Measurements from ENCODE around the gene GNG14.
"Not testable (repeated sequence)": the region's sequence is repeated elsewhere in the genome, so short reads cannot be mapped to it uniquely, and the experiment has no call there.

GNG14 gene

GRCh38 chr19:12703046-12703445 lies 15.2 kb downstream of the GNG14 start:
- peaks cover 78% of the 10 kb centered on the region for H3K36me3 ChIP-seq (replicated peaks)
- no peak for TF ChIP-seq CTCF (IDR thresholded peaks at IDR 0.05; ENCODE audit: low read depth, low read length, missing control alignments)
- H3K4me3 ChIP-seq (ENCODE audit: low read depth, low read length) = no peak overlapping the region
- H3K27ac ChIP-seq = no peak overlapping the region
- DNase-seq = no peak
- in situ Hi-C loops (cut with HindIII; ENCODE audit: low pct_ligation_motif_present, low sequenced_read_pairs) = no loop called here
- no peaks in the 10 kb centered on the region for H3K27me3 ChIP-seq (replicated peaks)

- Histone ChIP-seq H3K27ac (no peak overlapping the region), H3K36me3 (replicated peaks) (peaks cover 92% of the 10 kb centered on the region), H3K27me3 (replicated peaks) (no peaks in the 10 kb centered on the region), H3K4me3 (ENCODE audit: low read depth, low read length) (no peak overlapping the region)
- no peak for TF ChIP-seq CTCF (IDR thresholded peaks at IDR 0.05; ENCODE audit: low read depth, low read length, missing control alignments)
- no peak for DNase-seq
- in situ Hi-C loops (cut with HindIII; ENCODE audit: low pct_ligation_motif_present, low sequenced_read_pairs) = no loop called here
These were observed 17.4 kb downstream of the GNG14 start for GRCh38 chr19:12705169-12705568.

GRCh38 chr19:12705654-12706331 lies 18.0 kb downstream of the GNG14 start:
- no peak for DNase-seq
- no peak overlapping the region for H3K27ac ChIP-seq
- H3K27me3 ChIP-seq (replicated peaks) = no peaks in the 10 kb centered on the region
- H3K36me3 ChIP-seq (replicated peaks) = peaks cover 96% of the 10 kb centered on the region
- in situ Hi-C loops (cut with HindIII; ENCODE audit: low pct_ligation_motif_present, low sequenced_read_pairs) = no loop called here
- no peak overlapping the region for H3K4me3 ChIP-seq (ENCODE audit: low read depth, low read length)
- TF ChIP-seq CTCF (IDR thresholded peaks at IDR 0.05; ENCODE audit: low read depth, low read length, missing control alignments) = no peak

- H3K4me3 ChIP-seq (ENCODE audit: low read depth, low read length) = no peak overlapping the region
- H3K27ac ChIP-seq = no peak overlapping the region
- H3K27me3 ChIP-seq (replicated peaks) = no peaks in the 10 kb centered on the region
- in situ Hi-C loops (cut with HindIII; ENCODE audit: low pct_ligation_motif_present, low sequenced_read_pairs) = no loop called here
- no peak for TF ChIP-seq CTCF (IDR thresholded peaks at IDR 0.05; ENCODE audit: low read depth, low read length, missing control alignments)
- H3K36me3 ChIP-seq (replicated peaks) = peaks cover 96% of the 10 kb centered on the region
- DNase-seq = no peak
These were observed 18.5 kb downstream of the GNG14 start for GRCh38 chr19:12706332-12706718.

GRCh38 chr19:12708641-12709040 lies 20.8 kb downstream of the GNG14 start:
- no peak for DNase-seq
- no peak for TF ChIP-seq CTCF (IDR thresholded peaks at IDR 0.05; ENCODE audit: low read depth, low read length, missing control alignments)
- H3K27ac ChIP-seq = no peak overlapping the region
- H3K4me3 ChIP-seq (ENCODE audit: low read depth, low read length) = no peak overlapping the region
- in situ Hi-C loops (cut with HindIII; ENCODE audit: low pct_ligation_motif_present, low sequenced_read_pairs) = no loop called here
- H3K27me3 ChIP-seq (replicated peaks) = no peaks in the 10 kb centered on the region
- H3K36me3 ChIP-seq (replicated peaks) = peaks cover 92% of the 10 kb centered on the region

GRCh38 chr19:12711187-12711586 lies 23.4 kb downstream of the GNG14 start:
- no peaks in the 10 kb centered on the region for H3K27me3 ChIP-seq (replicated peaks)
- in situ Hi-C loops (cut with HindIII; ENCODE audit: low pct_ligation_motif_present, low sequenced_read_pairs) = no loop called here
- no peak overlapping the region for H3K4me3 ChIP-seq (ENCODE audit: low read depth, low read length)
- TF ChIP-seq CTCF (IDR thresholded peaks at IDR 0.05; ENCODE audit: low read depth, low read length, missing control alignments) = no peak
- H3K27ac ChIP-seq = no peak overlapping the region
- DNase-seq = no peak
- peaks cover 88% of the 10 kb centered on the region for H3K36me3 ChIP-seq (replicated peaks)

GRCh38 chr19:12712077-12712476 lies 24.3 kb downstream of the GNG14 start:
- H3K4me3 ChIP-seq (ENCODE audit: low read depth, low read length); H3K27me3 ChIP-seq (replicated peaks); H3K27ac ChIP-seq; DNase-seq; in situ Hi-C loops (cut with HindIII; ENCODE audit: low pct_ligation_motif_present, low sequenced_read_pairs): not testable (repeated sequence)
- H3K36me3 ChIP-seq (replicated peaks) = peaks cover 88% of the 10 kb centered on the region

- H3K27me3 ChIP-seq (replicated peaks); H3K4me3 ChIP-seq (ENCODE audit: low read depth, low read length); DNase-seq; in situ Hi-C loops (cut with HindIII; ENCODE audit: low pct_ligation_motif_present, low sequenced_read_pairs); H3K27ac ChIP-seq: not testable (repeated sequence)
- peaks cover 84% of the 10 kb centered on the region for H3K36me3 ChIP-seq (replicated peaks)
These were observed 25.5 kb downstream of the GNG14 start for GRCh38 chr19:12713304-12713703.
